ENCODE measurements around the gene FOXD3.

GRCh38 chr1:63323865-63324778 lies 1.8 kb downstream of the FOXD3 start:
- TF ChIP-seq, protein P1, sequence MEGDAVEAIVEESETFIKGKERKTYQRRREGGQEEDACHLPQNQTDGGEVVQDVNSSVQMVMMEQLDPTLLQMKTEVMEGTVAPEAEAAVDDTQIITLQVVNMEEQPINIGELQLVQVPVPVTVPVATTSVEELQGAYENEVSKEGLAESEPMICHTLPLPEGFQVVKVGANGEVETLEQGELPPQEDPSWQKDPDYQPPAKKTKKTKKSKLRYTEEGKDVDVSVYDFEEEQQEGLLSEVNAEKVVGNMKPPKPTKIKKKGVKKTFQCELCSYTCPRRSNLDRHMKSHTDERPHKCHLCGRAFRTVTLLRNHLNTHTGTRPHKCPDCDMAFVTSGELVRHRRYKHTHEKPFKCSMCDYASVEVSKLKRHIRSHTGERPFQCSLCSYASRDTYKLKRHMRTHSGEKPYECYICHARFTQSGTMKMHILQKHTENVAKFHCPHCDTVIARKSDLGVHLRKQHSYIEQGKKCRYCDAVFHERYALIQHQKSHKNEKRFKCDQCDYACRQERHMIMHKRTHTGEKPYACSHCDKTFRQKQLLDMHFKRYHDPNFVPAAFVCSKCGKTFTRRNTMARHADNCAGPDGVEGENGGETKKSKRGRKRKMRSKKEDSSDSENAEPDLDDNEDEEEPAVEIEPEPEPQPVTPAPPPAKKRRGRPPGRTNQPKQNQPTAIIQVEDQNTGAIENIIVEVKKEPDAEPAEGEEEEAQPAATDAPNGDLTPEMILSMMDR (IDR thresholded peaks at IDR 0.05): no peak
- peak in 1 of 2 donors; percentile 24 for TF ChIP-seq EP300 (IDR thresholded peaks at IDR 0.05)
